Measurements from ENCODE around the gene CYTH1. TPM values are rescaled to one million over a fixed set of nuclear protein-coding genes. Genes with fewer than 3 reads are reported as not detected.

CYTH1 gene
- total and polyA plus RNA-seq, 8 donors = 36.6 to 96.1 (median 41.3) TPM

DNA sequence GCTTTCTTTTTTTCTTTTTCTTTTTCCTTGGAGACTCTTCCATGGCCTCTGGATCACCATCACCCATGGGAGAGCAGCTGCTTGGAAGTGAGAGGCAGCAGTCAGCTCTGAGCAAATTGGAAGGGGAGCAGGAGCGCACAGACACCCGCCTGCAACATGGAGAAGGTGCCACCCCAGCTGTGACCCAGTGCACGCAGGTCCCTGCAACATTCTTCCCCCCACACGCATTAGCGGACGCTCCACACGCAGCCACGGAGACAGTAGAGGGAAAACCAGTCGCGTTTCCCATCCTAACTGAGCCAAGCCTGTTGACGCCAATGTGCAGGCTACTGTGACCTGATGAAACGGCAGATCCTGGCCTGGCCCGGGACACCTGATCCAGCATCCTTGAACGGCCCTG is 20.4 kb upstream of the CYTH1 start:
- DNase-seq (no peak), ATAC-seq (no peak)
- intact Hi-C loops (cut with DNase I) = no loop called here
- Histone ChIP-seq H3K36me3 (peaks cover 2 to 90% of the 10 kb centered on the region in 2 donors), H3K4me3 (no peak overlapping the region), H3K27me3 (no peaks in the 10 kb centered on the region), H3K27ac (no peak overlapping the region), H3K4me1 (peaks cover 0 to 32% of the 10 kb centered on the region in 2 donors), H3K9me3 (no peaks in the 10 kb centered on the region)
- TF ChIP-seq, protein P1, sequence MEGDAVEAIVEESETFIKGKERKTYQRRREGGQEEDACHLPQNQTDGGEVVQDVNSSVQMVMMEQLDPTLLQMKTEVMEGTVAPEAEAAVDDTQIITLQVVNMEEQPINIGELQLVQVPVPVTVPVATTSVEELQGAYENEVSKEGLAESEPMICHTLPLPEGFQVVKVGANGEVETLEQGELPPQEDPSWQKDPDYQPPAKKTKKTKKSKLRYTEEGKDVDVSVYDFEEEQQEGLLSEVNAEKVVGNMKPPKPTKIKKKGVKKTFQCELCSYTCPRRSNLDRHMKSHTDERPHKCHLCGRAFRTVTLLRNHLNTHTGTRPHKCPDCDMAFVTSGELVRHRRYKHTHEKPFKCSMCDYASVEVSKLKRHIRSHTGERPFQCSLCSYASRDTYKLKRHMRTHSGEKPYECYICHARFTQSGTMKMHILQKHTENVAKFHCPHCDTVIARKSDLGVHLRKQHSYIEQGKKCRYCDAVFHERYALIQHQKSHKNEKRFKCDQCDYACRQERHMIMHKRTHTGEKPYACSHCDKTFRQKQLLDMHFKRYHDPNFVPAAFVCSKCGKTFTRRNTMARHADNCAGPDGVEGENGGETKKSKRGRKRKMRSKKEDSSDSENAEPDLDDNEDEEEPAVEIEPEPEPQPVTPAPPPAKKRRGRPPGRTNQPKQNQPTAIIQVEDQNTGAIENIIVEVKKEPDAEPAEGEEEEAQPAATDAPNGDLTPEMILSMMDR (IDR thresholded peaks at IDR 0.05) = no peak

DNA sequence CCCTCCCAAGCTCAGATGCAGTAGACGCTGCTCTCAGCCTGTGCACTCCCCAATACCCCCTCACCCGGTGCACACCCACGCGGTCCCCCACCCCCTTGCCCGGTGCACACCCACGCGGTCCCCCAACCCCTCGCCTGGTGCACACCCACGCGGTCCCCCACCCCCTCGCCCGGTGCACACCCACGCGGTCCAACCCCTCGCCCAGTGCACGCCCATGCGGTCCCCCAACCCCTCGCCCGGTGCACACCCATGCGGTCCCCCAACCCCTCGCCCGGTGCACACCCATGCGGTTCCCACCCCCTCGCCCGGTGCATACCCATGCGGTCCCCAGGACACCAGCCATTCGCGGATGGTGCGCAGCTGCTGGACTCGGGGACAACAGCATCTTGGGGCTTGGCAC is 19.9 kb upstream of the CYTH1 start:
- no peak overlapping the region for H3K27ac ChIP-seq
- H3K9me3 ChIP-seq = no peaks in the 10 kb centered on the region
- ATAC-seq = no peak
- intact Hi-C loops (cut with DNase I) = no loop called here
- TF ChIP-seq, protein P1 (IDR thresholded peaks at IDR 0.05) = no peak
- peaks cover 3 to 90% of the 10 kb centered on the region in 2 donors for H3K36me3 ChIP-seq
- no peaks in the 10 kb centered on the region for H3K27me3 ChIP-seq
- no peak for DNase-seq
- peaks cover 0 to 37% of the 10 kb centered on the region in 2 donors for H3K4me1 ChIP-seq
- no peak overlapping the region for H3K4me3 ChIP-seq

DNA sequence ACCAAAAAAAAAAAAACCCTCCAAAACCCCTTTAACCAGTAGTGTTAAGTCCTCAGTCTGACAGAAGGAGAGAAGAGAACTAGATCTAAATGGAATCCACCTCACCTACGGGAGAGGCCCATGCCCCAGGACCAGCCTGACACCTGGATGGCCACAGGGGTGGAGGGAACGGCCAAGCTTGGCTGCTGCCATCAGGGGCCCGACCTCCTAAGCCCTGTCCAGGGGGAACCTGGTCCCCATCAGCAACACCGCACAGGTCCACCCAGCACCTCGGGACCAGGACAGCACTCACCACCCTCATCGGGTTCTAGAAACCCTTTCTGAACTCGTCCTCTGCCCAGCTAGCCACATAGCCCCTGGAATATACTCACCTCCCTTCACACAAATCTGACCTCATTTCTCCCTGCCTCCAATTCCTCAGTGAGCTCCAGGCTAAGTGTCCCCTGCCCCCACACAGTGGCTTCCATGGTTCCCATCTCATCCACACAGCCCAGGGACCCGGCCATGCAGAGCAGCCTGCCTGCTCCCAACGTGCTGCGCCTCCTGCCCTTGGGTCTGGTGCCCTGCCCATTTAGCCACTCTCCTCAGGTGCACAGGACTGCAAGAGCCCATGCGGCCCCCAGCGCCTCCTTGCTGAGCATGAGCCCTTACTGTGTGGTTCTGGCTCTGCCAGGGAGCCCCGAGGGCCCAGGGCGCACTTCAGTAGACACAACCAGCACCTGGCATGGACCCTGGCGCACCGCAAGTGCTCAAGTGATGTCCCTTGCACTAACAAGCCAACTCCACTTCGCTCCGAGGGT is 18.3 kb upstream of the CYTH1 start:
- Histone ChIP-seq H3K36me3 (peaks cover 3 to 90% of the 10 kb centered on the region in 2 donors), H3K27me3 (no peaks in the 10 kb centered on the region), H3K4me1 (peaks cover 0 to 40% of the 10 kb centered on the region in 2 donors), H3K27ac (no peak overlapping the region), H3K9me3 (no peaks in the 10 kb centered on the region), H3K4me3 (no peak overlapping the region)
- ATAC-seq (no peak), DNase-seq (no peak)
- TF ChIP-seq, protein P1 (IDR thresholded peaks at IDR 0.05) = no peak
- intact Hi-C loops (cut with DNase I) = no loop called here

DNA sequence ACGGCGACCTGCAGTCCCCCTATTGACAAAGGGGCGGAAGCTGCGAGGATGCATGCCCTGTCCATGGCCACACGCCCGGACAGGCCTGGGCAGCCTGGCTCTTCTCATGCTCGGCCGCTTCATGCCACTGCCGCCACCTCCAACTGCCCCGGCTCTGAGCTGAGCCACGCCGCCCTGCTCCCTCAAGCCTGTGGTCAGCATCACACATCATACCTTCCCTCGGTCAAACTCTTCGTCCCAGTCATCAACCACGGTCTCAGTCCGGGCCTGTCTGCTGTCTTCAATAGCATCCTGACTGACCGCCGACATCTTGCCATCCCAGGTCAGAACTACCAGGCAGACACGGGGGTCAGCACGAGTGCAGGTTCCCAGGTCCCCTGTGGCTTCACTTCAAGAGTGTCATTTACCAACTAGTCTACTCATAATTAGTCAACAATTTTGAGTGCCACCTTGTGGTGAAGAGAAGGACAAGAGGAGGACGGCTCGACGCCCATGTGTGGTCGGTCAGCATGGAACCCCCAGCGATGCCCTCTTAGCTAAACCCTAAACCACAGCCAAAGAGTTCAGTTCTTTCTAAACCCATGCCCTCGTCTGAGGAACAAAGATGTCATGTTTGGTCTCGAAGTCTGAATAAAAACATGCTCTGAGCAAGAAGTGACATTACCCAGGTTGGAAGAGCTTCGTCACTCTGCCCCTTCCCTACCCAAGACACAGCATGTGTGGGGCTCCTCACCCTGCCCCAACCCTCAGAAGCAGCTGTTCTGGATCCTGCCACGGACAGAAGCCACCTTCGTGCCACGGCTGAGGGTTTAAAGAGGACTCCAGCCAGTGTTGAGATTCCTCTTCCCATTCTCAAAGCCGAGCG is 16.9 kb upstream of the CYTH1 start:
- H3K9me3 ChIP-seq = no peaks in the 10 kb centered on the region
- ATAC-seq = peak; percentile 59
- H3K4me1 ChIP-seq = peaks cover 0 to 35% of the 10 kb centered on the region in 2 donors
- no peak for DNase-seq
- intact Hi-C loops (cut with DNase I) = no loop called here
- H3K36me3 ChIP-seq = peaks cover 3 to 95% of the 10 kb centered on the region in 2 donors
- no peak overlapping the region for H3K27ac ChIP-seq
- H3K4me3 ChIP-seq = no peak overlapping the region
- TF ChIP-seq, protein P1 (IDR thresholded peaks at IDR 0.05) = peak; percentile 35 to 51
- no peaks in the 10 kb centered on the region for H3K27me3 ChIP-seq

All from left lung (tissue), 10 donors.